ENCODE results near the gene EXO1. TPM values are rescaled to one million over a fixed set of nuclear protein-coding genes. Genes with fewer than 3 reads are reported as not detected.
"Not testable (repeated sequence)": the region's sequence is repeated elsewhere in the genome, so short reads cannot be mapped to it uniquely, and the experiment has no call there.

EXO1 gene
- total and polyA plus RNA-seq, 12 donors = 0.06 to 1.4 (median 0.41) TPM; not detected in 4

DNA sequence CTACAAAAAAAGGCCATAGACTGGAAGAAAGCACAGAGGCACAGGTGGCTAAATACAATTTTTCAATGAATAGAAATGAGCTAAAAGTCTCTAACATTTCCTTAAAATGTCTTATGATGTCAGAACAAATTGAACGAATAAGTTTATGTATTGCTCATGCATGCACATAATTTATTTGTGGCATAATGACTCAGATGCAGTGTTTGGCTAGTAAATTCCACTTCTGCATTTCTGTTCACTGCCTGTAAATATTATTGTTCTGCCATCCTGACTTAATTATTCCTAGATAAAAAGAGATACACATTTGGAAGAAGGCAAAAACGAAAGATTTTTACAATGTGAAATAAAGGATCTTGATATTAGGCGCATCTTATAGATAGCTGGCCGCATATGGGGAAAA lies 26.6 kb upstream of the EXO1 start:
- ATAC-seq = no peak
- 86 to 90% methylated on average over 4 of the region's 4 CpGs for WGBS, 2 donors
- no peak for DNase-seq
- Histone ChIP-seq H3K27me3 (no peaks in the 10 kb centered on the region), H3K27ac (no peak overlapping the region), H3K36me3 (no peaks in the 10 kb centered on the region), H3K4me1 (peaks cover 0 to 5% (median 0%) of the 10 kb centered on the region in 9 donors), H3K4me3 (no peak overlapping the region), H3K9me3 (no peaks in the 10 kb centered on the region)
- TF ChIP-seq, protein P1, sequence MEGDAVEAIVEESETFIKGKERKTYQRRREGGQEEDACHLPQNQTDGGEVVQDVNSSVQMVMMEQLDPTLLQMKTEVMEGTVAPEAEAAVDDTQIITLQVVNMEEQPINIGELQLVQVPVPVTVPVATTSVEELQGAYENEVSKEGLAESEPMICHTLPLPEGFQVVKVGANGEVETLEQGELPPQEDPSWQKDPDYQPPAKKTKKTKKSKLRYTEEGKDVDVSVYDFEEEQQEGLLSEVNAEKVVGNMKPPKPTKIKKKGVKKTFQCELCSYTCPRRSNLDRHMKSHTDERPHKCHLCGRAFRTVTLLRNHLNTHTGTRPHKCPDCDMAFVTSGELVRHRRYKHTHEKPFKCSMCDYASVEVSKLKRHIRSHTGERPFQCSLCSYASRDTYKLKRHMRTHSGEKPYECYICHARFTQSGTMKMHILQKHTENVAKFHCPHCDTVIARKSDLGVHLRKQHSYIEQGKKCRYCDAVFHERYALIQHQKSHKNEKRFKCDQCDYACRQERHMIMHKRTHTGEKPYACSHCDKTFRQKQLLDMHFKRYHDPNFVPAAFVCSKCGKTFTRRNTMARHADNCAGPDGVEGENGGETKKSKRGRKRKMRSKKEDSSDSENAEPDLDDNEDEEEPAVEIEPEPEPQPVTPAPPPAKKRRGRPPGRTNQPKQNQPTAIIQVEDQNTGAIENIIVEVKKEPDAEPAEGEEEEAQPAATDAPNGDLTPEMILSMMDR (IDR thresholded peaks at IDR 0.05) = no peak
- intact Hi-C loops (cut with DNase I) = loop anchor here in 1 of 10 donors (10.0 kb wide), 1 partner anchor 287 kb away; the partner anchor contains the start of gene KMO

DNA sequence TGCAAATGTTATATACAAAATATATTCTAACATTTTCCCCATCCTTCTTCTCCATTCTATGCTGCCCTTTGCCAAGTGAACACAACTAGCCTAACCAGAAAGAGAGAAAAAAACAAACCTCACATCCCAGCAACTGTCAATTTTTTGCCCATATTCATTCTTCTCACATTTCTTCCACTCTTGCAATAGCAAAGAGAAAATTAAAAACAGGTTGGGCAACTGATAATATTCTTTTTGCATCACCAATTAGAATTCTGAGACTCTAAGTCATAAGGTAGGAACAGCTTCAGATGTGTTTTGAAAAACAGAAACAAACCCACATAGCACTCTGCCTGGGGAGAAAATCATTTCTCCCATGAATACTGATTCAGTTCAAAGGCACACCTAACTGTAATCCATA lies 25.2 kb upstream of the EXO1 start:
- Histone ChIP-seq H3K4me3 (no peak overlapping the region), H3K27ac (no peak overlapping the region), H3K9me3 (no peaks in the 10 kb centered on the region), H3K36me3 (no peaks in the 10 kb centered on the region), H3K27me3 (no peaks in the 10 kb centered on the region), H3K4me1 (peaks cover 0 to 10% (median 0%) of the 10 kb centered on the region in 9 donors)
- TF ChIP-seq, protein P1 (IDR thresholded peaks at IDR 0.05) = no peak
- intact Hi-C loops (cut with DNase I) = loop anchor here in 1 of 10 donors (10.0 kb wide), 1 partner anchor 288 kb away; the partner anchor contains the start of gene KMO
- DNase-seq (no peak), ATAC-seq (no peak)

DNA sequence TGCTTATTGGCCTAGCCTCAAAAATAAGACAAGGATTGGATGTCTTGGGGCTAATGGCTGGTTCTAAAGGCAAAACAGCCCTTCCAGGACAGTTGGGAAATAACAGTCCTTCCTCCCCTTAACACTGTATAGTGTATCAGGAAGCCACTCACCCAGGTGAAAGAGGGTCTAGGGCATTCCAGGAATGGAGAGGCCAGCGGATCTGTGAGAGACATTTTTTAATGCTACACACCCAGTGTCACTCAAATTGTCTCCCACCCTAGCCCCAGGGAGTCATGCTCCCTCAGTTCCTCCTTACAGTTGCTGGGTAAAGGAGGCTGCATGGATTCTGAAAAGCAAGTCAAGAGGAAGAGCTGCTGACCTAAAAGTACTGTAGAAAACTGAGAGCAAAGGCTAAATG lies 24.1 kb upstream of the EXO1 start:
- WGBS, 2 donors = 83 to 89% methylated on average over 1 of the region's 1 CpG
- H3K9me3 ChIP-seq = no peaks in the 10 kb centered on the region
- no peak for DNase-seq

DNA sequence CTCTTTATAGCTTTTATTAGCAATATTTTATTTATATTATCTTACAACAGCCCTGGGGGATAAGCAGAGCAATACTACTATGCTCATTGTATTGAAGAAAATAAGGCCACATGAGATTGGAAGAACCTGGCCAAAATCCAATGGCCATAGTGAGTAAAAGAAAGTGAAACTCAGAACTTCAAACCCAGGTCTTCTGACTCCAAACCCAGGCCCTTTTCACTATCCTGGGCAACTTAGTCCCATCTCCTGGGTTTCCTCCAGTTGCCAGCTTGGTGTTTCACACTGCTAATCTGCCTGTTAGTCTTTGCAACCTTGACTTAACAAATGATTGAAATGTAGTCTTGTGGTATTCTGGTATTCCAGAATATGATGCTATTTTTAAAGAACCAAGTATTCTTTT lies 22.4 kb upstream of the EXO1 start:
- H3K9me3 ChIP-seq = no peaks in the 10 kb centered on the region
- DNase-seq = no peak
- intact Hi-C loops (cut with DNase I) = loop anchor here in 1 of 10 donors (10.0 kb wide), 1 partner anchor 291 kb away; the partner anchor contains the start of gene KMO
- ATAC-seq = no peak
- H3K27me3 ChIP-seq = no peaks in the 10 kb centered on the region
- no peak overlapping the region for H3K27ac ChIP-seq
- H3K36me3 ChIP-seq = no peaks in the 10 kb centered on the region
- peaks cover 0 to 20% (median 0%) of the 10 kb centered on the region in 9 donors for H3K4me1 ChIP-seq
- TF ChIP-seq, protein P1 (IDR thresholded peaks at IDR 0.05) = no peak
- H3K4me3 ChIP-seq = no peak overlapping the region

More for the DNA sequence above, 24.1 kb upstream of the EXO1 start:
- intact Hi-C loops (cut with DNase I) = loop anchor here in 1 of 10 donors (10.0 kb wide), 1 partner anchor 289 kb away; the partner anchor contains the start of gene KMO
- no peak for ATAC-seq
- no peak overlapping the region for H3K4me3 ChIP-seq
- no peaks in the 10 kb centered on the region for H3K36me3 ChIP-seq
- H3K27me3 ChIP-seq = no peaks in the 10 kb centered on the region
- TF ChIP-seq, protein P1 (IDR thresholded peaks at IDR 0.05) = no peak
- H3K4me1 ChIP-seq = peaks cover 0 to 19% (median 0%) of the 10 kb centered on the region in 9 donors
- H3K27ac ChIP-seq = no peak overlapping the region

DNA sequence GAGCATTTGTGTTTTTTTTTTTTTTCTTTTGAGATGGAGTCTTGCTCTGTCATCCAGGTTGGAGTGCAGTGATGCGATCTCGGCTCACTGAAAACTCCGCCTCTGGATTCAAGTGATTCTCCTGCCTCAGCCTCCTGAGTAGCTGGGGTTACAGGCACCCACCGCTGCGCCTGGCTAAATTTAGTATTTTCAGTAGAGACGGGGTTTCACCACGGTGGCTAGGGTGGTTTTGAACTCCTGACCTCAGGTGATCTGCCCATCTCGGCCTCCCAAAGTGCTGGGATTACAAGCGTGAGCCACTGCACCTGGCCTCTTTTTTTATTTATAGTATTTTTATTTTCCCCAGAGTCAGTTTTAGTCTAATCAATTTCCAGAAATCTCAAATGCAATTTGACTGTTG lies 21.4 kb upstream of the EXO1 start:
- H3K9me3 ChIP-seq, H3K36me3 ChIP-seq, H3K27ac ChIP-seq, H3K27me3 ChIP-seq, H3K4me3 ChIP-seq, ATAC-seq, DNase-seq: not testable (repeated sequence)
- intact Hi-C loops (cut with DNase I) = loop anchor here in 1 of 10 donors (10.0 kb wide), 1 partner anchor 292 kb away; the partner anchor contains the start of gene KMO
- peaks cover 0 to 20% (median 0%) of the 10 kb centered on the region in 9 donors for H3K4me1 ChIP-seq
- WGBS, 2 donors = 93% methylated on average over 9 of the region's 9 CpGs
